Activated effector memory CD4-positive, alpha-beta T cell treated with Interleukin-2 at 50 U/mL for 16 hours (primary cell): ENCODE results near the gene FBXO5.

Experiments
- DNase-seq: peaks from one replicate; pipeline ENCODE4 v3.0.0-alpha.2; 2020

Gene FBXO5

GRCh38 chr6:152946995-152947394 lies 35.8 kb downstream of the FBXO5 start:
- no peak for DNase-seq

DNA sequence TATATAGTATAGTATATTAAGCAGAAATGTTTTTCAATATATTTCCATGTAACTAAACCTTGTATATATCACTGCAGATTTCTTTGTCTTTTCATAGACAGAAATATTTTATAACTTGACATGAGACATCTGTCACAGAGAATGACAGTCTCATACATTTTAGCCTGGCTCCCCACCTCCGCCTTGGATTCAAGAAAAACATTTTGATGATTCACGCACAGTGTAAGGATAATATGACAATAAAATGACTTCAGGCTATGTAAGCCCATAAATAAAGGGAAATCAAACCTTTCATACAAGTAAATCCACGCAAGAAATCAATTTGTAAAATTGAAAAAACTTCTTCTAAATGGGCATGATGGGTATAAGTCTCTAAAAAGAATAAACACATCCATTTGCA lies 36.4 kb downstream of the FBXO5 start:
- DNase-seq, result no peak

GRCh38 chr6:152943260-152943897 lies 39.5 kb downstream of the FBXO5 start:
- no peak for DNase-seq

DNA sequence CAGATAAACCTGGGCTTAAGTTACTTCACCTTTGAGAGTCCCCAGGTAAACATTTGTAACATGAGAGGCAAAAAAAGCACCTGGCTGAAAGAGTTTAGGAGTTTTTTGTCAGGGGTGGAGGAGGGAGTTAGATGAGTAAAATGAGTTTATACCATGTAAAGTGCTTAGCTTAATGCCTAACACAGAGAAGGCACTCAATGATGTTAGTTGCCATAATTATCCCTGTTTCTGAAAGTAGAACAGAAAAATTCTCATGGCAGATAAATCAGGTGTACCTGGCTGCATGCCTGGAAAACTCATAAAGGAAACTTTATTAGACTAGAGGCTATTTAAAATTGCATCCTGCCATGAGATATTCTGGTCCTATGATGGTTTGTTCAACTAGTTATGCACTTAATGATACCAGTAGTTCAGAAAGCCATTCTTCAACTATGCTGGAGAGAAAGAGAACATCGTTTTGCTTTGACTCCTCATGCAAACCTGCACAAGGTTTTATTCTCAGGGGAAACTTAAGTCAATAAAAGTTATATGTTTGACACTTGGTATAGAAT lies 40.4 kb downstream of the FBXO5 start:
- DNase-seq, result no peak

GRCh38 chr6:152941746-152942145 lies 41.1 kb downstream of the FBXO5 start:
- DNase-seq, result no peak

- DNase-seq, result no peak
Observed at GRCh38 chr6:152932865-152933264, 50.0 kb downstream of the FBXO5 start.

- no peak for DNase-seq
Observed at GRCh38 chr6:152922706-152923105, 60.1 kb downstream of the FBXO5 start.
